WTC11 (cell line): ENCODE data around the gene MSLN. TPM values are rescaled to one million over a fixed set of nuclear protein-coding genes. Genes with fewer than 3 reads are reported as not detected.
A peak's percentile ranks its signal among the peaks of the same experiment; 100 is the strongest.
"Not testable (repeated sequence)": the region's sequence is repeated elsewhere in the genome, so short reads cannot be mapped to it uniquely, and the experiment has no call there.

ENCODE experiments used
- ATAC-seq: fragments of 200-7000 bp; cut with Tn5 transposase; 2 replicates; pipeline ENCODE4 v1.10.0; 2021; ENCODE audit warnings: mild to moderate bottlenecking, moderate library complexity
- CTCF ChIA-PET: fragments of 300-600 bp; sonication (Branson Sonifier 250); formaldehyde crosslinking; loops from one replicate; lab custom pipeline; 2021; ENCODE audit warnings: antibody characterized with exemption; lab: Charles Lee
- POLR2A ChIA-PET: fragments of 350-600 bp; sonication (Branson Sonifier 250); formaldehyde crosslinking; loops from one replicate; lab custom pipeline; 2021; ENCODE audit warnings: antibody characterized with exemption; lab: Charles Lee
- DNase-seq: peaks from one replicate; pipeline ENCODE4 v3.0.0; 2021; ENCODE audit warnings: low spot score
- H3K27ac Mint-ChIP-seq: 2 replicates; pipeline ENCODE4 v1.8.0; 2021; ENCODE audit warnings: mixed read lengths
- H3K27me3 Mint-ChIP-seq: 2 replicates; pipeline ENCODE4 v1.8.0; 2021; ENCODE audit warnings: low read depth, mild to moderate bottlenecking, moderate library complexity, mixed read lengths
- H3K36me3 Mint-ChIP-seq: 2 replicates; pipeline ENCODE4 v1.8.0; 2021; ENCODE audit warnings: mixed read lengths
- H3K4me1 Mint-ChIP-seq: 2 replicates; pipeline ENCODE4 v1.8.0; 2022; ENCODE audit warnings: mixed read lengths
- H3K4me3 Mint-ChIP-seq: 2 replicates; pipeline ENCODE4 v1.8.0; 2021; ENCODE audit warnings: mild to moderate bottlenecking, moderate library complexity, mixed read lengths
- H3K9me3 Mint-ChIP-seq: 2 replicates; pipeline ENCODE4 v1.8.0; 2021; ENCODE audit warnings: mixed read lengths
- CBFB ChIP-seq: sonication (generic); formaldehyde crosslinking; IDR thresholded peaks from 2 replicates; pipeline ENCODE4 v1.8.1; 2022; ENCODE audit warnings: mild to moderate bottlenecking, low read depth, missing genetic modification reagents
- CTCF ChIP-seq: fragments of 200-600 bp; IDR thresholded peaks from 2 replicates; pipeline ENCODE4 v1.8.0; 2022; ENCODE audit warnings: antibody characterized with exemption
- FOXJ3 ChIP-seq: sonication (generic); formaldehyde crosslinking; IDR thresholded peaks from 2 replicates; pipeline ENCODE4 v1.9.0; 2021; ENCODE audit warnings: missing genetic modification reagents, mild to moderate bottlenecking, borderline replicate concordance
- MXD4 ChIP-seq: fragments of 250-450 bp; sonication (Bioruptor Pico); IDR thresholded peaks from 2 replicates; pipeline ENCODE4 v1.8.0; 2021; ENCODE audit warnings: mild to moderate bottlenecking, moderate library complexity, borderline replicate concordance
- TCF7 ChIP-seq: sonication (generic); formaldehyde crosslinking; IDR thresholded peaks from 2 replicates; pipeline ENCODE4 v1.8.0; 2022; ENCODE audit warnings: mild to moderate bottlenecking, low read depth, missing genetic modification reagents, moderate library complexity
- TEAD4 ChIP-seq: sonication (generic); formaldehyde crosslinking; IDR thresholded peaks from 2 replicates; pipeline ENCODE4 v1.8.0; 2022; ENCODE audit warnings: mild to moderate bottlenecking, missing genetic modification reagents
- USF1 ChIP-seq: sonication (generic); formaldehyde crosslinking; IDR thresholded peaks from 2 replicates; pipeline ENCODE4 v1.8.0; 2022; ENCODE audit warnings: mild to moderate bottlenecking, missing genetic modification reagents
- ZNF416 ChIP-seq: fragments of 250-450 bp; sonication (Bioruptor Pico); IDR thresholded peaks from 2 replicates; pipeline ENCODE4 v1.9.0; 2021; ENCODE audit warnings: mild to moderate bottlenecking, inconsistent platforms
- ZNF423 ChIP-seq: fragments of 250-450 bp; sonication (Bioruptor Pico); IDR thresholded peaks from 2 replicates; pipeline ENCODE4 v2.1.2; 2022; ENCODE audit warnings: mild to moderate bottlenecking, moderate library complexity
- total RNA-seq: library from RNA; stranded (reverse); gene quantifications from 3 replicates; pipeline ENCODE4 v1.2.3, GENCODE V29; 2021
- TF ChIP-seq, protein P1 (sequence below): sonication (generic); formaldehyde crosslinking; IDR thresholded peaks from 2 replicates; pipeline ENCODE4 v1.8.0; 2022; ENCODE audit warnings: mild to moderate bottlenecking, missing genetic modification reagents

The MSLN gene
- total RNA-seq, 1 experiment from 2014 or later = 0.20 TPM

DNA sequence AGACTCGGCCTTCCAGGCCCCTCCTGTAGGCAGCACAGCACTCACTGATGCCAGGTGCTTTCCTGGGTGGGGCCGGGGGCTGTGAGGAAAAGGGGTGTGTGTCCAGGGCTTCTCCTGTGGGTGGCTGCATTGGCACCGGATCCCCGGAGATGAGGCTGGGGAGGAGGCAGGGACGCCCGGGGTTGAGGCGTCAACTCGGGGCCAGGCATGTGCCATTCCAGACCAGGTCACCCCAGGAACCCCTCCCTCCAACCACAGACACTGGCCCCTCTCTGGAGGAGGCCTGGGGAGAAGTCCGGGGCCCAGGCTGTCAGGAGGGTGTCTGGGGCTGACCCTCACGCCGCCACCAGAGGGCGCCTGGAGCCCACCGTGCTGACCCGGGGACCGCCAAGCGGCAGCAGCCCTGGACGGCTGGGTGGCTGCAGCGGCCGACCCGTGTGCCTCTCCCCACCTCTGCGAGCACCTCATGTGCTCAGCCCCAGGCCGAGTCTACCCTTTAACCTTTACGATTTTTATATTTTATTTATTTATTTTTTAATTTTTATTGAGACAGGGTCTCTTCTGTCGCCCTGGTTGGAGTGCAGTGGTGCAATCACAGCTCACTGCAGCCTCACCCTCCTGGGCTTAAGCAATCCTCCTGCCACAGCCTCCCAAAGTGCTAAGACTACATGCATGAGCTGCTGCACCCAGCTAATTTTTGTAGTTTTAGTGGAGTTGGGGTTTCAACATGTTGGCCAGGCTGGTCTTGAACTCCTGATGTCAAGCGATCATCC, 48.8 kb upstream of the MSLN start:
- peak; percentile 90 for DNase-seq
- Mint-ChIP-seq H3K4me1 (peaks cover 7% of the 10 kb centered on the region), H3K9me3 (no peaks in the 10 kb centered on the region), H3K36me3 (no peaks in the 10 kb centered on the region), H3K4me3 (no peak overlapping the region), H3K27me3 (peaks cover 62% of the 10 kb centered on the region), H3K27ac (no peak overlapping the region)
- ATAC-seq = peak; percentile 58
- POLR2A ChIA-PET = interaction anchor here (0.7 kb wide), 1 partner anchor 74 kb away, joined by 3 read pairs; no protein-coding TSS in a partner anchor
- TF ChIP-seq CBFB (no peak), CTCF (peak; percentile 96), TCF7 (CRISPR knock-in tag) (no peak), ZNF416 (CRISPR knock-in tag) (no peak), FOXJ3 (CRISPR knock-in tag) (no peak), ZNF423 (0 out of 2 replicates have a peak, but pooled peaks have one; percentile 34), USF1 (no peak), MXD4 (CRISPR knock-in tag) (no peak)
- TF ChIP-seq, protein P1, sequence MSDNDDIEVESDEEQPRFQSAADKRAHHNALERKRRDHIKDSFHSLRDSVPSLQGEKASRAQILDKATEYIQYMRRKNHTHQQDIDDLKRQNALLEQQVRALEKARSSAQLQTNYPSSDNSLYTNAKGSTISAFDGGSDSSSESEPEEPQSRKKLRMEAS (CRISPR knock-in tag) = peak; percentile 28; the same call in 1 of the 2 replicates
- CTCF ChIA-PET = interaction anchor here (0.9 to 8.8 kb wide), 23 partner anchors 8 to 346 kb away, joined by 3 to 90 read pairs (median 6); partner anchors contain the start of genes ANTKMT, CCDC78, CHTF18 and CIAO3

- H3K4me3 Mint-ChIP-seq, H3K9me3 Mint-ChIP-seq, POLR2A ChIA-PET, ATAC-seq, H3K36me3 Mint-ChIP-seq, H3K4me1 Mint-ChIP-seq: not testable (repeated sequence)
- peak; percentile 86 for DNase-seq
- Mint-ChIP-seq H3K27ac (peak overlapping the region; percentile 34), H3K27me3 (peaks cover 51% of the 10 kb centered on the region)
- CTCF ChIA-PET = interaction anchor here (0.9 to 8.8 kb wide), 18 partner anchors 8 to 345 kb away, joined by 3 to 90 read pairs (median 6); partner anchors contain the start of genes ANTKMT, CCDC78, CHTF18 and CIAO3
- TF ChIP-seq CTCF = peak; percentile 44
These were observed 47.7 kb upstream of the MSLN start for GRCh38 chr16:712740-713250.

DNA sequence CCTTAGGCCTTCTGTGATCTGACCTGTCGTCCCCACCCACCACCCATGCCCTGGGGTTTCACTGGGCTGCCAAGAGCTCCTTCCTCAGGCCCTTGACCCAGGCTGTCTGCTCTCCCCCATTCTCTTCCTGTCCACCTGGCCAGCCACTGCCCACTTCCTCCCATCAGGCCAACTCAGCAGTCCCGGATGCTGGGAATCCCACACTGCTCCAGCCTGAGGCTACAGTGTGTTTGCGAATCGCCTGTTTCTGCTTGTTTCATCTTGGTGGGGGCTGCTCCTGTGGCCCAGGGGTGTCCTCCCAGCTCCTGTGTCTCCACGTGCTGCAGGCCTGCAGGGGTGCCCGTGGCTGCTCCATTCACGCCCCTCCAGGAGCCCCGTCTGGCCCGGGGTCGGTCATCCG, 46.5 kb upstream of the MSLN start:
- H3K9me3 Mint-ChIP-seq = no peaks in the 10 kb centered on the region
- H3K27me3 Mint-ChIP-seq = peaks cover 43% of the 10 kb centered on the region
- no peaks in the 10 kb centered on the region for H3K36me3 Mint-ChIP-seq
- H3K4me3 Mint-ChIP-seq = no peak overlapping the region
- ChIA-PET CTCF (interaction anchor here (0.8 to 8.8 kb wide), 5 partner anchors 13 to 359 kb away, joined by 3 to 90 read pairs (median 22); partner anchors contain the start of genes CCDC78, CHTF18, HAGHL and RPUSD1), POLR2A (interaction anchor here (0.6 kb wide), 1 partner anchor 1540 kb away, joined by 3 read pairs; no protein-coding TSS in a partner anchor)
- peaks cover 9% of the 10 kb centered on the region for H3K4me1 Mint-ChIP-seq
- no peak for TF ChIP-seq TEAD4 (CRISPR knock-in tag)
- H3K27ac Mint-ChIP-seq = no peak overlapping the region
- DNase-seq (no peak), ATAC-seq (no peak)
